Gastrocnemius medialis (tissue), 4 donors: ENCODE measurements around the gene EPS8. TPM values are rescaled to one million over a fixed set of nuclear protein-coding genes. Genes with fewer than 3 reads are reported as not detected.

Experiments
- ATAC-seq, 2 donors: fragments of 150-250 bp; one replicate each; pipeline ENCODE4 v1.9.1; 2016
- DNase-seq, 2 donors: peaks; one replicate each; pipeline ENCODE4 v3.0.0-alpha.2; 2019
- H3K27ac ChIP-seq, 4 donors: fragments of 200-600 bp; sonication (generic); 1 replicate in 1 of 4; 2 replicates in 3 of 4; pipeline ENCODE4 v1.5.1; 2016 to 2018; ENCODE audit warnings: mild to moderate bottlenecking in 2 of 4, moderate library complexity in 1 of 4
- H3K27me3 ChIP-seq, 3 donors: fragments of 200-600 bp; sonication (generic) in 2 of 3; 1 replicate in 1 of 3; 2 replicates in 2 of 3; pipeline versions ENCODE4 v1.5.1 to v1.6.0; 2016 to 2019; ENCODE audit warnings: mild to moderate bottlenecking in 1 of 3, moderate library complexity in 1 of 3
- H3K36me3 ChIP-seq, 2 donors: fragments of 200-600 bp; sonication (generic) in 1 of 2; one replicate each; pipeline ENCODE4 v1.5.1; 2017 to 2018
- H3K4me1 ChIP-seq, 2 donors: fragments of 200-600 bp; sonication (generic) in 1 of 2; one replicate each; pipeline ENCODE4 v1.5.1; 2016 to 2017; ENCODE audit warnings: mild to moderate bottlenecking in 2 of 2
- H3K4me3 ChIP-seq, 4 donors: fragments of 200-600 bp; sonication (generic) in 3 of 4; 1 replicate in 1 of 4; 2 replicates in 3 of 4; pipeline ENCODE4 v1.5.1; 2016 to 2019; ENCODE audit warnings: mild to moderate bottlenecking in 2 of 4
- H3K9me3 ChIP-seq, 3 donors: fragments of 200-600 bp; sonication (generic) in 2 of 3; 1 replicate in 1 of 3; 2 replicates in 2 of 3; pipeline ENCODE4 v1.5.1; 2016 to 2019
- CTCF ChIP-seq, 5 experiments: fragments of 450-650 bp in 3 of 5; fragments of 200-600 bp in 2 of 5; sonication (generic) in 2 of 5; IDR thresholded peaks in 4 of 5; conservative IDR thresholded peaks in 1 of 5; 1 replicate in 4 of 5; 2 replicates in 1 of 5; pipeline ENCODE4 v1.5.1; 2016 to 2019; ENCODE audit warnings: antibody characterized with exemption in 5 of 5, mild to moderate bottlenecking in 3 of 5, moderate library complexity in 3 of 5
- POLR2A ChIP-seq, 2 donors: fragments of 450-650 bp; IDR thresholded peaks; one replicate each; pipeline ENCODE4 v1.6.1; 2017; ENCODE audit warnings: antibody characterized with exemption in 2 of 2, mild to moderate bottlenecking in 2 of 2, moderate library complexity in 2 of 2
- in situ Hi-C, 4 donors: fragments of 200-750 bp; cut with MboI; loops; one replicate each; pipeline versions ENCODE4 v1.15.0 to v1.8.0; 2017; ENCODE audit warnings: low sequenced_read_pairs in 4 of 4
- intact Hi-C: fragments of 100-400 bp; cut with DNase I; formaldehyde crosslinking; loops from one replicate; pipeline ENCODE4 v1.15.1; 2023; ENCODE audit warnings: low total_unique reads
- total RNA-seq, 4 donors: library from RNA; depleted of rRNA; stranded (reverse); fragments of >200 nt; gene quantifications; one replicate each; pipeline versions ENCODE4 v1.1.0 to v1.2.3, GENCODE V29; 2016

EPS8 gene
- total RNA-seq, 4 donors from 2014 or later, result 26.8 to 48.4 (median 32.0) TPM

- Histone ChIP-seq H3K4me1 (peaks cover 0 to 7% of the 10 kb centered on the region in 2 donors), H3K36me3 (no peaks in the 10 kb centered on the region), H3K27ac (no peak overlapping the region), H3K9me3 (no peaks in the 10 kb centered on the region), H3K27me3 (no peaks in the 10 kb centered on the region), H3K4me3 (no peak overlapping the region)
- intact Hi-C loops (no loop called here), in situ Hi-C loops (loop anchor here in 1 of 4 donors (25.0 kb wide), 1 partner anchor 1390 kb away; no protein-coding TSS in a partner anchor)
- DNase-seq (no peak), ATAC-seq (no peak)
- TF ChIP-seq POLR2A (IDR thresholded peaks at IDR 0.05) (no peak), CTCF (IDR thresholded peaks at IDR 0.05 in 4 of 5, conservative IDR thresholded peaks at IDR 0.05 in 1 of 5) (no peak)
Measured at GRCh38 chr12:15777355-15778012, 11.7 kb downstream of the EPS8 start.

GRCh38 chr12:15776532-15776931 lies 12.7 kb downstream of the EPS8 start:
- intact Hi-C loops (no loop called here), in situ Hi-C loops (loop anchor here in 1 of 4 donors (25.0 kb wide), 1 partner anchor 1389 kb away; no protein-coding TSS in a partner anchor)
- DNase-seq, result no peak
- peaks cover 0 to 7% of the 10 kb centered on the region in 2 donors for H3K4me1 ChIP-seq
- no peak for ATAC-seq
- no peak overlapping the region for H3K4me3 ChIP-seq
- H3K9me3 ChIP-seq, result no peaks in the 10 kb centered on the region
- no peak overlapping the region for H3K27ac ChIP-seq
- H3K36me3 ChIP-seq, result no peaks in the 10 kb centered on the region
- H3K27me3 ChIP-seq, result no peaks in the 10 kb centered on the region
- TF ChIP-seq CTCF (IDR thresholded peaks at IDR 0.05 in 4 of 5, conservative IDR thresholded peaks at IDR 0.05 in 1 of 5) (no peak), POLR2A (IDR thresholded peaks at IDR 0.05) (no peak)

GRCh38 chr12:15774819-15775218 lies 14.4 kb downstream of the EPS8 start:
- H3K27ac ChIP-seq, result no peak overlapping the region
- H3K36me3 ChIP-seq, result no peaks in the 10 kb centered on the region
- no peaks in the 10 kb centered on the region for H3K9me3 ChIP-seq
- intact Hi-C loops, result loop anchor here (5.0 kb wide), 2 partner anchors 77 to 183 kb away; no protein-coding TSS in a partner anchor
- no peaks in the 10 kb centered on the region for H3K27me3 ChIP-seq
- DNase-seq (no peak), ATAC-seq (no peak)
- H3K4me1 ChIP-seq, result peaks cover 0 to 7% of the 10 kb centered on the region in 2 donors
- TF ChIP-seq POLR2A (IDR thresholded peaks at IDR 0.05), result no peak
- TF ChIP-seq CTCF (IDR thresholded peaks at IDR 0.05 in 4 of 5, conservative IDR thresholded peaks at IDR 0.05 in 1 of 5), result no peak
- in situ Hi-C loops, result loop anchor here in 1 of 4 donors (25.0 kb wide), 1 partner anchor 1388 kb away; no protein-coding TSS in a partner anchor
- no peak overlapping the region for H3K4me3 ChIP-seq

GRCh38 chr12:15772405-15773018 lies 16.7 kb downstream of the EPS8 start:
- peak in 1 of 2 donors; percentile 41 for ATAC-seq
- intact Hi-C loops (loop anchor here (5.0 kb wide), 2 partner anchors 80 to 180 kb away; no protein-coding TSS in a partner anchor), in situ Hi-C loops (no loop called here)
- peak in 4 of 5 experiments; percentile 5 to 52 (median 32) for TF ChIP-seq CTCF (IDR thresholded peaks at IDR 0.05 in 4 of 5, conservative IDR thresholded peaks at IDR 0.05 in 1 of 5)
- TF ChIP-seq POLR2A (IDR thresholded peaks at IDR 0.05), result no peak
- no peak for DNase-seq
- Histone ChIP-seq H3K4me1 (peaks cover 0 to 7% of the 10 kb centered on the region in 2 donors), H3K36me3 (no peaks in the 10 kb centered on the region), H3K9me3 (no peaks in the 10 kb centered on the region), H3K27me3 (no peaks in the 10 kb centered on the region), H3K4me3 (no peak overlapping the region), H3K27ac (peak overlapping the region in 1 of 4 donors; percentile 3)
